Measurements from ENCODE around the gene WDR54. TPM values are rescaled to one million over a fixed set of nuclear protein-coding genes. Genes with fewer than 3 reads are reported as not detected.
"Not testable (repeated sequence)": the region's sequence is repeated elsewhere in the genome, so short reads cannot be mapped to it uniquely, and the experiment has no call there.

The WDR54 gene
- total RNA-seq, 4 donors from 2014 or later = 7.6 to 14.6 (median 11.9) TPM

DNA sequence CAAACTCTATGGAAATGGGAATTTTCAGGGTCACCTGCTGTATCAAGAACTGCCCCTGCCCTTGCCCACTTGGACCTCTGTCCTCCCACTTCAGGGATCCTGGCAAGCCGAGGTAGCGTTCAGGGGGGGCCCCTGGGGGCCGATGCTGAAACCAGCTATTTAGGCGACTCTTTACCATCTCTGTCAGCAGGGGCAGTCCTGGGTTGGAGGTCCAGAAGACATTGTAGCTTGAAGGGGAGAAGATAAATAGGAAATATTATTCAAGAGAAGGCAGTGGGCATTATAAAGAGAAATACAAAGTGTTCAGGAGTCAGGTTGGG is 41.2 kb downstream of the WDR54 start:
- no peak overlapping the region for H3K27ac ChIP-seq (replicated peaks in 1 of 4)
- intact Hi-C loops (cut with DNase I) = no loop called here
- no peak overlapping the region for H3K4me3 ChIP-seq
- H3K9me3 ChIP-seq = no peaks in the 10 kb centered on the region
- no peak for TF ChIP-seq POLR2A (IDR thresholded peaks at IDR 0.05; ENCODE audit: low read depth)
- TF ChIP-seq EP300 (IDR thresholded peaks at IDR 0.05) = no peak
- TF ChIP-seq, protein P1, sequence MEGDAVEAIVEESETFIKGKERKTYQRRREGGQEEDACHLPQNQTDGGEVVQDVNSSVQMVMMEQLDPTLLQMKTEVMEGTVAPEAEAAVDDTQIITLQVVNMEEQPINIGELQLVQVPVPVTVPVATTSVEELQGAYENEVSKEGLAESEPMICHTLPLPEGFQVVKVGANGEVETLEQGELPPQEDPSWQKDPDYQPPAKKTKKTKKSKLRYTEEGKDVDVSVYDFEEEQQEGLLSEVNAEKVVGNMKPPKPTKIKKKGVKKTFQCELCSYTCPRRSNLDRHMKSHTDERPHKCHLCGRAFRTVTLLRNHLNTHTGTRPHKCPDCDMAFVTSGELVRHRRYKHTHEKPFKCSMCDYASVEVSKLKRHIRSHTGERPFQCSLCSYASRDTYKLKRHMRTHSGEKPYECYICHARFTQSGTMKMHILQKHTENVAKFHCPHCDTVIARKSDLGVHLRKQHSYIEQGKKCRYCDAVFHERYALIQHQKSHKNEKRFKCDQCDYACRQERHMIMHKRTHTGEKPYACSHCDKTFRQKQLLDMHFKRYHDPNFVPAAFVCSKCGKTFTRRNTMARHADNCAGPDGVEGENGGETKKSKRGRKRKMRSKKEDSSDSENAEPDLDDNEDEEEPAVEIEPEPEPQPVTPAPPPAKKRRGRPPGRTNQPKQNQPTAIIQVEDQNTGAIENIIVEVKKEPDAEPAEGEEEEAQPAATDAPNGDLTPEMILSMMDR (IDR thresholded peaks at IDR 0.05) = no peak
- TF ChIP-seq POLR2AphosphoS5 (IDR thresholded peaks at IDR 0.05) = no peak
- peaks cover 22 to 41% (median 37%) of the 10 kb centered on the region in 4 donors for H3K4me1 ChIP-seq
- H3K27me3 ChIP-seq = no peaks in the 10 kb centered on the region
- DNase-seq (ENCODE audit: extremely low spot score) = no peak
- peaks cover 14 to 26% (median 23%) of the 10 kb centered on the region in 4 donors for H3K36me3 ChIP-seq
- 92% methylated on average over 4 of the region's 4 CpGs for WGBS

DNA sequence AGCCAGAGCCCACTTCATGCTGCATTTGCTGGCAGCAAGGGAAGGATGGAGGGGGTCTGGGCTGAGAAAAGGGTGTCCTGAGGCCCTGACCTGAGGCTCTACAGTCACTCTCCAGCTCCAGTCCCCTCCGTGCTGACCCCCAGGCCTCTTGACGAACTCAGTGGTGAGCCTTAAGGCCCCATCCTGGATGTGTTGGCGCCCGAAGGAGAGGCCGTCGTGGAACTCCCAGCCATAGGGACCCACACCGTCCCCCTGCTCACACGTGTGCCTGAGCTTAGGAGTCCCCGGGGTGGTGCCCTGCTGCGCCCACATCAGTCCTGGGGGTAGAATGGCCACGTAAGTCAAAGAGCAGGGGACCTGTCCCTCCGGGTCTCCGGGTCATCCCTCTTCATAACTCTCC is 42.9 kb downstream of the WDR54 start:
- H3K4me3 ChIP-seq = peak overlapping the region; percentile 76 to 99 (median 89)
- H3K27me3 ChIP-seq = no peaks in the 10 kb centered on the region
- 10% methylated on average over 6 of the region's 13 CpGs for WGBS
- H3K36me3 ChIP-seq = peaks cover 14 to 26% (median 23%) of the 10 kb centered on the region in 4 donors
- peak overlapping the region; percentile 77 to 90 (median 82) for H3K27ac ChIP-seq (replicated peaks in 1 of 4)
- peaks cover 14 to 32% (median 28%) of the 10 kb centered on the region in 4 donors for H3K4me1 ChIP-seq
- intact Hi-C loops (cut with DNase I) = no loop called here
- TF ChIP-seq EP300 (IDR thresholded peaks at IDR 0.05) (no peak), POLR2AphosphoS5 (IDR thresholded peaks at IDR 0.05) (no peak), POLR2A (IDR thresholded peaks at IDR 0.05; ENCODE audit: low read depth) (no peak)
- TF ChIP-seq, protein P1 (IDR thresholded peaks at IDR 0.05) = no peak
- H3K9me3 ChIP-seq = no peaks in the 10 kb centered on the region
- no peak for DNase-seq (ENCODE audit: extremely low spot score)

DNA sequence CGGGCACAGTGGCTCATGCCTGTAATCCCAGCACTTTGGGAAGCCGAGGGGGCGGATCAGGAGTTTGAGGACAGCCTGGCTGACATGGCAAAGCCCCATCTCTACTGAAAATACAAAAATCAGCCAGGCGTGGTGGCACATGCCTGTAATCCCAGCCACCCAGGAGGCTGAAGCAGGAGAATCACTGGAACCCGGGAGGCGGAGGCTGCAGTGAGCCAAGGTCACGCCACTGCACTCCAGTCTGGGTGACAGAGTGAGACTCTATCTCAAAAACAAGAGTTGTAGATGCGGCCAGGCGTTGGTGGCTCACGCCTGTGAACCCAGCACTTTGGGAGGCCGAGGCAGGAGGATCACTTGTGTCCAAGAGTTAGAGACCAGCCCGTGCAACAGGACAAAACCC is 49.2 kb downstream of the WDR54 start:
- WGBS = 96% methylated on average over 12 of the region's 12 CpGs

DNA sequence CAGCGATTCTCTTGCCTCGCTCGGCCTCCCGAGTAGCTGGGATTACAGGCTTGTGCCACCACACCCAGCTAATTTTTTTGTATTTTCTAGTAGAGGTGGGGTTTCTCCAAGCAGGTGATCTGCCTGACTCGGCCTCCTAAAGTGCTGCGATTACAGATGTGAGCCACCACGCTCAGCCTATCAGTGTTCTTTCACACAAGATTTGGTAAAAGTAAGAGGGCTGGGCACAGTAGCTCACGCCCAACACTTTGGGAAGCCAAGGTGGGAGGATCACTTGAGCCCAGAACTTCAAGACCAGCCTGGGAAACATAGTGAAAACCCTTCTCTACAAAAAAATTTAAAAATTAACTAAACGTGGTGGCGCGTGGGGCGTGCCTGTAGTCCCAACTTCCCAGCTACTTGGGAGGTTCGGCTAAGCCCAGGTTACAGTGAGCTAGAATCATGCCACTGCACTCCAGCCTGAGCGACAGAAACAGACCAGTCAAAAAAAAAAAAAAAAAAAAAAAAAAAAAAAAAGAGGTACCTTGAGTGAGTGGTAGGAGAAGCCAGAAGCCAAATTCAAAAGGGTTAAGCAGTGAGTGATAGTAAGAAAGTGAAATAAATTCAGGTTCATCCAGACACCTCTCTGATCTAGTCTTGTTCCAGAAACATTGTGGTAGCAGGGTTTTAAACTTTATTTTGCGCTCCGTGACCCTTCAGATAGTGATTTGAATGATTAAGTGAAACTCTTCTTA is 50.0 kb downstream of the WDR54 start:
- Histone ChIP-seq H3K27ac (replicated peaks in 1 of 4) (peak overlapping the region; percentile 80 to 90 (median 84)), H3K4me3 (peak overlapping the region; percentile 63 to 89 (median 73)), H3K36me3 (peaks cover 9 to 25% (median 21%) of the 10 kb centered on the region in 4 donors), H3K9me3 (no peaks in the 10 kb centered on the region), H3K27me3 (no peaks in the 10 kb centered on the region), H3K4me1 (peaks cover 20 to 27% (median 24%) of the 10 kb centered on the region in 4 donors)
- WGBS = 71% methylated on average over 10 of the region's 16 CpGs
- intact Hi-C loops (cut with DNase I) = no loop called here
- no peak for TF ChIP-seq EP300 (IDR thresholded peaks at IDR 0.05)
- no peak for TF ChIP-seq POLR2AphosphoS5 (IDR thresholded peaks at IDR 0.05)
- no peak for TF ChIP-seq POLR2A (IDR thresholded peaks at IDR 0.05; ENCODE audit: low read depth)
- TF ChIP-seq, protein P1 (IDR thresholded peaks at IDR 0.05) = no peak
- no peak for DNase-seq (ENCODE audit: extremely low spot score)

More for the DNA sequence above, 49.2 kb downstream of the WDR54 start:
- H3K4me3 ChIP-seq; DNase-seq (ENCODE audit: extremely low spot score); H3K9me3 ChIP-seq; H3K27me3 ChIP-seq; intact Hi-C loops (cut with DNase I): not testable (repeated sequence)
- H3K4me1 ChIP-seq = peaks cover 24 to 35% (median 30%) of the 10 kb centered on the region in 4 donors
- peak overlapping the region in 2 of 4 donors; percentile 33 to 80 for H3K27ac ChIP-seq (replicated peaks in 1 of 4)
- H3K36me3 ChIP-seq = peaks cover 9 to 21% (median 17%) of the 10 kb centered on the region in 4 donors

DNA sequence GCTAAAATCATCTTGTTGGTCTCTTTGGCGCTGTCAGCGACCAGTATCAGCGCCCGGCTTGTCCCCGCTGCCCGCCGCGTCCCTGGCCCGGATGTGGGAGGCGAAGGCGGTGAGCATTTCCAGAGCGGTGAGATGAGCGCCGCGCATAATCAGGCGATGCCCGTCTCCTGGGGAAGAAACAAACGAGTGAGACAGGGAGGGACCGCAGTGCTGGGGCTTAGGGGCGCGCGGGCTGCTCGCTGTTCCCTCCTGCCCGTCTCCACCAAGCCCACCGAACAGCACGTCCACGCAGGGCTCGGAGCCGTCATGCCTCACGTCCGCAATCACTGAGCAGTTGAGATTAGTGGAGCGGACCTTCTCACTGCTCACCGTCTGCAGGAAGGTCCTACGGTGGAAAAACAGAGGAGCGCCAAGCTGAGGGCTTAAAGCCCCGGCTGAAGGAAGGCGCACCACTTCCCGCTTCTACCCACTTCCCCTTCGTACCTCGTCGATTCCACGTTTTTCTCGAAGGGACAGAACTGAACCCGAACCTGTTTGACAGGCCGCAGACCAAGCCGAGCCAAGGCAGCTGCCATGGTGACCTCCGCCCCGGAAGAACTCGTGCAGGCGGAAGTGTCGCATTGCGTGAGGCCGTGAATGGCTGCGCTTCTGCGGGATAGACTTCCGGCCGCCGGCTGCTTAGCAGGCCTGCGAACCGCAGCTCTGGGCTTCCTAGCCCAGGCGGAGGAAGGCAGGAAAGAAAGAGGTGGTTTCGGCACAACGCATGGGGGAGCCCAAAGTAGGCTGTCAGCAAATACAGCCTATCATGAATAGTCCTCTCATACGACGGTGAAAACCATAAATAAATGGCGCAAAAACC is 50.8 kb downstream of the WDR54 start, which contains the start of gene MRPL53:
Gene MRPL53 (minus strand): TSS at position 595 of the 859 bp plus-strand sequence. CDS start 20 bp downstream, at position 575.
- peak within 1 kb of the TSS; percentile 80 to 90 (median 84) for H3K27ac ChIP-seq (replicated peaks in 1 of 4)
- WGBS = under 1% methylated on average over 40 of the region's 66 CpGs
- DNase-seq (ENCODE audit: extremely low spot score) = peak; percentile 98
- no peaks in the 10 kb centered on the region for H3K27me3 ChIP-seq
- intact Hi-C loops (cut with DNase I) = no loop called here
- peak within 1 kb of the TSS; percentile 63 to 89 (median 73) for H3K4me3 ChIP-seq
- peaks cover 9 to 31% (median 27%) of the 10 kb centered on the region in 4 donors for H3K36me3 ChIP-seq
- no peaks in the 10 kb centered on the region for H3K9me3 ChIP-seq
- TF ChIP-seq EP300 (IDR thresholded peaks at IDR 0.05) = no peak
- TF ChIP-seq POLR2A (IDR thresholded peaks at IDR 0.05; ENCODE audit: low read depth) = peak; percentile 62
- peak; percentile 98 for TF ChIP-seq POLR2AphosphoS5 (IDR thresholded peaks at IDR 0.05)
- TF ChIP-seq, protein P1 (IDR thresholded peaks at IDR 0.05) = peak in 1 of 3 experiments; percentile 21
- H3K4me1 ChIP-seq = peaks cover 20 to 28% (median 26%) of the 10 kb centered on the region in 4 donors

All from esophagus muscularis mucosa (tissue), 4 donors.